Kidney epithelial cell (primary cell): ENCODE data around the gene MC1R. TPM values are rescaled to one million over a fixed set of nuclear protein-coding genes. Genes with fewer than 3 reads are reported as not detected.

Experiments
- DNase-seq: peaks from one replicate; pipeline ENCODE4 v3.0.0-alpha.2; 2010; ENCODE audit warnings: low read depth
- H3K27me3 ChIP-seq: 2 replicates; pipeline ENCODE4 v1.6.0; 2011; ENCODE audit warnings: low read length; ENCODE audit not compliant: control insufficient read depth, insufficient read depth
- H3K36me3 ChIP-seq: 2 replicates; pipeline ENCODE4 v1.5.1; 2011; ENCODE audit warnings: low read length; ENCODE audit not compliant: control insufficient read depth, insufficient read depth
- H3K4me3 ChIP-seq: 2 replicates; pipeline ENCODE4 v1.5.1; 2011; ENCODE audit warnings: low read depth, mild to moderate bottlenecking, control low read depth, low read length
- total RNA-seq: library from RNA; depleted of rRNA; stranded (reverse); fragments of >200 nt; gene quantifications from 2 replicates; pipeline ENCODE4 v1.2.3, GENCODE V29; 2015
- TF ChIP-seq, protein P1 (sequence below): IDR thresholded peaks from 2 replicates; pipeline ENCODE4 v1.5.1; 2011; ENCODE audit warnings: mild to moderate bottlenecking, moderate library complexity, low read length, control low read depth, inconsistent platforms; ENCODE audit not compliant: insufficient read depth, poor library complexity, severe bottlenecking

MC1R gene
- total RNA-seq, 1 donor from 2014 or later = 3.0 TPM

- DNase-seq = no peak
- Histone ChIP-seq H3K4me3 (no peak overlapping the region), H3K27me3 (no peaks in the 10 kb centered on the region), H3K36me3 (peaks cover 1% of the 10 kb centered on the region)
- TF ChIP-seq, protein P1, sequence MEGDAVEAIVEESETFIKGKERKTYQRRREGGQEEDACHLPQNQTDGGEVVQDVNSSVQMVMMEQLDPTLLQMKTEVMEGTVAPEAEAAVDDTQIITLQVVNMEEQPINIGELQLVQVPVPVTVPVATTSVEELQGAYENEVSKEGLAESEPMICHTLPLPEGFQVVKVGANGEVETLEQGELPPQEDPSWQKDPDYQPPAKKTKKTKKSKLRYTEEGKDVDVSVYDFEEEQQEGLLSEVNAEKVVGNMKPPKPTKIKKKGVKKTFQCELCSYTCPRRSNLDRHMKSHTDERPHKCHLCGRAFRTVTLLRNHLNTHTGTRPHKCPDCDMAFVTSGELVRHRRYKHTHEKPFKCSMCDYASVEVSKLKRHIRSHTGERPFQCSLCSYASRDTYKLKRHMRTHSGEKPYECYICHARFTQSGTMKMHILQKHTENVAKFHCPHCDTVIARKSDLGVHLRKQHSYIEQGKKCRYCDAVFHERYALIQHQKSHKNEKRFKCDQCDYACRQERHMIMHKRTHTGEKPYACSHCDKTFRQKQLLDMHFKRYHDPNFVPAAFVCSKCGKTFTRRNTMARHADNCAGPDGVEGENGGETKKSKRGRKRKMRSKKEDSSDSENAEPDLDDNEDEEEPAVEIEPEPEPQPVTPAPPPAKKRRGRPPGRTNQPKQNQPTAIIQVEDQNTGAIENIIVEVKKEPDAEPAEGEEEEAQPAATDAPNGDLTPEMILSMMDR = no peak
These were observed 39.4 kb downstream of the MC1R start for GRCh38 chr16:89958068-89958467.

DNA sequence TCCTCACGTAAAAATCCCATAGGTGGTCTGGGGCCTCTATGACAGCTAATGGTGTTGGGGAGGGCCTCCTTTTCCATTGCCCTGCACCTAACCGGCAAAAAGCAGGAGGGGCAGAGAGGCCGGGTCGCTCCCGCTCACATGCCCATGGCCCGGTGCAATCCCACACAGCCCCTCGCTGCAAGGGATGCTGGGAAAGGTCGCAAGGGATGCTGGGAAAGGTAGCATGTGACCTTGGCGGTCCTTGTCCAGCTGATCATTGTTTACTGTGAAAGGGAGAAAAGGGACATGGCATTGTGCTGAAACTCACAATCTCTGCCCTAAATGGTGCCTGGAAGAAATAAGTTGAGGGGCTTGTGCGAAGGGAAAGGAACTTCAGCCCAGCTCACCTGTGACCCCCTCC lies 39.9 kb downstream of the MC1R start:
- DNase-seq = no peak
- TF ChIP-seq, protein P1 = no peak
- no peaks in the 10 kb centered on the region for H3K27me3 ChIP-seq
- no peak overlapping the region for H3K4me3 ChIP-seq
- peaks cover 1% of the 10 kb centered on the region for H3K36me3 ChIP-seq

DNA sequence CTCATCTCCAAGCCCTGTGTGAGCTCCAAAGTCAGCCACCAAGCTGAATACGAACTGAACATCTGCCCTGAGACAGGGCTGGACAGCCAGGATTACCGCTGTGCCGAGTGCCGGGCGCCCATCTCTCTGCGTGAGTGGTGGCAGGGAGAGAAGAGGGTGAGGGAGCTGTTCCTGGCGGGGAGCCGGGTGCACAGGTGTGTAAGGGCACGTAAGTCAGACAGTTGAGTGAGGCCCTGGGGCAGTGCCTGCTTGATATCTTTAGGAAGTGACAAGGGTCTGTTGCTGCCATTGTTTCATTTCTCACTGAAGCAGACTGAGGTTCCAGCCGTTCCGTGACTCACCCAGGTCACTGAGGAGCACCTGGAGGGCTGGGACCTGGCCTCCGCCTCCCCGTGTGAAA lies 42.3 kb downstream of the MC1R start:
- TF ChIP-seq, protein P1 = no peak
- Histone ChIP-seq H3K36me3 (peaks cover 1% of the 10 kb centered on the region), H3K4me3 (no peak overlapping the region), H3K27me3 (no peaks in the 10 kb centered on the region)
- no peak for DNase-seq

DNA sequence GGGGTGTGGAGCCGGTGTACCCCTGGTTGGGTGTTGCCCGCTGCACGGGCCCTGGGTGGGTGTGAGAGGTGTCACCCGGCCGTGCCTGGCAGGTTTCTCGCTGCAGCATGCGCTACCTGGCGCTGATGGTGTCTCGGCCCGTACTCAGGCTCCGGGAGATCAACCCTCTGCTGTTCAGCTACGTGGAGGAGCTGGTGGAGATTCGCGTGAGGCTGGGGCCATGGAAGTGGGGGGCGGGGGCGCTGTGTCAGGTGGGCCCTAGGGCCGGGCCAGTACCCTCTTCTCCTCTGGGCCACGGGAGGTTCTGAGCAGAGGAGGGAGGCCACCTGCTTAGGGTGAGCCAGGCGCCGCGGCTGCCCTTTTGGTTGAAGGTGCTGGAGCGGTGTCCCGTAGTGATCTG lies 43.3 kb downstream of the MC1R start:
- Histone ChIP-seq H3K36me3 (peaks cover 1% of the 10 kb centered on the region), H3K4me3 (no peak overlapping the region), H3K27me3 (no peaks in the 10 kb centered on the region)
- no peak for DNase-seq
- TF ChIP-seq, protein P1 = no peak

DNA sequence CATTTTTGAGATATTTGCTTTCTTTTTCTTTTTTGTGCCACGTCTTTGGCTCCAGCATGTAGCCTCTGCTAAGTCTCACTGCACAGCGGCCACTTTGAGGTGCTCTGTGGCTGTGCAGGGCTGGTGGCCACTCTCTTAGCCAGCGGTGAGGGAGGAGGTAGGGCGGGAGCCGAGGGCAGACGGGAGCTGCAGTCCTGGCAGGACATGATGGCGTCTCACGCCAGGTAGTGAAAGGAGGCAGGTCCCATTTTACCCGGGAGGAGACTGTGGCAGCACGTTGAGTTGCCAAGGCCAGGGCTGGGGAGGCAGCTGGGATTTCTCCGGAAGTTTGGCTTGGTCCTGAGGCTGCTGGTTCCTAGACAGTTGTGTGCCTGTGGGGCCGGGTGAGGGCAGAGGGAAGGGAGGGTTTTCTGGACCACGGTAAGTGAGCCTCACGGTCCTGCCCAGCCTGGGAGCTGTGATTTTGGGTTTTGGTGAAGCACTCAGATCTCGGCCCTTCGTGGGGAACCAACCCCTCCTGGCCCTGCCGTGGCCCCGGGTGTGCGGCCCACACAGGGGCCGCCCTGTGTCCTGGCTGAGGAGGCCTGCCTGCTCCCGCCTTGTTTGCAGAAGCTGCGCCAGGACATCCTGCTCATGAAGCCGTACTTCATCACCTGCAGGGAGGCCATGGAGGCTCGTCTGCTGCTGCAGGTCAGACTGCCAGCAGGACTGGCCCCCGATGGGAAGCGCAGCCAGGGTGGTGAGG lies 44.3 kb downstream of the MC1R start:
- H3K27me3 ChIP-seq = no peaks in the 10 kb centered on the region
- TF ChIP-seq, protein P1 = no peak
- peaks cover 1% of the 10 kb centered on the region for H3K36me3 ChIP-seq
- H3K4me3 ChIP-seq = no peak overlapping the region
- DNase-seq = no peak

DNA sequence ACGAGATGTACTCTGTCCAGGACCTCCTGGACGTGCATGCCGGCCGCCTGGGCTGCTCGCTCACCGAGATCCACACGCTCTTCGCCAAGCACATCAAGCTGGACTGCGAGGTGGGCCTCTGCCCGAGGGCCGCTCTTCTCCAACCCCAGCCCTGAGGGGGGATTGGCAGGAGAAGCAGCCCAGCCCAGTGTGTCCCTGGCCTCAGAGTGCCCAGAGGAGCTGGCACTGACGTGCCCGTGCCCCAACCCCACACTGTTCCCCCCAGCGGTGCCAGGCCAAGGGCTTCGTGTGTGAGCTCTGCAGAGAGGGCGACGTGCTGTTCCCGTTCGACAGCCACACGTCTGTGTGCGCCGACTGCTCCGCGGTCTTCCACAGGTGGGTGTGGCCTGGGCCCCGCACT lies 45.5 kb downstream of the MC1R start:
- Histone ChIP-seq H3K27me3 (no peaks in the 10 kb centered on the region), H3K36me3 (peaks cover 1% of the 10 kb centered on the region), H3K4me3 (no peak overlapping the region)
- DNase-seq = no peak
- TF ChIP-seq, protein P1 = no peak
